ENCODE results near the gene FBXW4. TPM values are rescaled to one million over a fixed set of nuclear protein-coding genes. Genes with fewer than 3 reads are reported as not detected.

Gene FBXW4
- polyA plus RNA-seq, 4 donors: 51.1 to 61.6 (median 56.2) TPM

Other genes with a start within 250 kb of the FBXW4 start
- gene POLL, start 106.9 kb downstream of the FBXW4 start, polyA plus RNA-seq (ENCODE audit: insufficient read length in 4 of 4): 10 to 100 TPM; 27.8 to 45.7 (median 34.9) TPM
- gene DPCD, start 106.8 kb downstream of the FBXW4 start, polyA plus RNA-seq (ENCODE audit: insufficient read length in 4 of 4): 10 to 100 TPM; 42.3 to 48.7 (median 45.0) TPM
- gene FGF8, start 80.9 kb upstream of the FBXW4 start, polyA plus RNA-seq (ENCODE audit: insufficient read length in 4 of 4): 10 to 100 TPM in 2 of 4 donors, 1 to 10 TPM in 2; 6.2 to 13.8 (median 9.8) TPM
- gene NPM3, start 88.3 kb upstream of the FBXW4 start, polyA plus RNA-seq (ENCODE audit: insufficient read length in 4 of 4): 10 to 100 TPM; 52.6 to 77.4 (median 61.7) TPM
- 100 to 1,000 TPM; 114 to 274 (median 158) TPM for gene OGA, start 123.3 kb upstream of the FBXW4 start, polyA plus RNA-seq (ENCODE audit: insufficient read length in 4 of 4)
- 1 to 10 TPM; 2.0 to 8.8 (median 4.9) TPM for gene KCNIP2, start 148.6 kb upstream of the FBXW4 start, polyA plus RNA-seq (ENCODE audit: insufficient read length in 4 of 4)

Data from left renal cortex interstitium (tissue), 4 donors.